IMR-90 (cell line): ENCODE results near the gene GBF1. TPM values are rescaled to one million over a fixed set of nuclear protein-coding genes. Genes with fewer than 3 reads are reported as not detected.

Experiments
- ATAC-seq: fragments of 200-7000 bp; cut with Tn5 transposase; 2 replicates; pipeline ENCODE4 v1.9.1; 2020; ENCODE audit warnings: low read depth, mild to moderate bottlenecking, moderate library complexity
- BruUV-seq: library from RNA; stranded (reverse); fragments of 400-500 nt; replicated peaks from 2 replicates; lab custom pipeline; 2021; lab: Mats Ljungman, UMichigan
- CTCF ChIA-PET: fragments of 300-600 bp; formaldehyde crosslinking; extraction: SDS; loops from one replicate; lab custom pipeline; 2021; ENCODE audit warnings: antibody characterized with exemption; lab: Yijun Ruan, JAX
- POLR2A ChIA-PET: fragments of 300-600 bp; sonication (Branson Sonifier 250); formaldehyde crosslinking; loops from one replicate; lab custom pipeline; 2022; ENCODE audit warnings: antibody characterized with exemption; ENCODE audit not compliant: unreplicated experiment; lab: Charles Lee
- DNase-seq: peaks from one replicate; pipeline ENCODE4 v3.0.0; 2013
- H2AFZ ChIP-seq: replicated peaks from 2 replicates; pipeline ENCODE3; 2013; ENCODE audit warnings: low read length, mild to moderate bottlenecking; ENCODE audit not compliant: poor library complexity
- H2AK5ac ChIP-seq: 2 replicates; pipeline ENCODE4 v1.6.1; 2013; ENCODE audit warnings: low read depth, low read length, inconsistent platforms
- H2AK9ac ChIP-seq: replicated peaks from 2 replicates; pipeline ENCODE3; 2013; ENCODE audit warnings: mild to moderate bottlenecking, low read depth, low read length, moderate library complexity; ENCODE audit not compliant: poor library complexity
- H2BK120ac ChIP-seq: 2 replicates; pipeline ENCODE4 v1.6.1; 2013; ENCODE audit warnings: low read depth, low read length, inconsistent platforms
- H2BK15ac ChIP-seq: 3 replicates; pipeline ENCODE4 v1.6.1; 2013; ENCODE audit warnings: low read depth, low read length, inconsistent platforms
- H2BK20ac ChIP-seq: 2 replicates; pipeline ENCODE4 v1.6.1; 2013; ENCODE audit warnings: low read depth, mild to moderate bottlenecking, inconsistent platforms, low read length, moderate library complexity
- H2BK5ac ChIP-seq: 2 replicates; pipeline ENCODE4 v1.6.1; 2013; ENCODE audit warnings: mild to moderate bottlenecking, low read depth, low read length, inconsistent platforms; ENCODE audit not compliant: poor library complexity, severe bottlenecking
- H3K14ac ChIP-seq: replicated peaks from 2 replicates; pipeline ENCODE4 v1.6.1; 2013; ENCODE audit warnings: low read depth, low read length, inconsistent platforms
- H3K18ac ChIP-seq: 2 replicates; pipeline ENCODE4 v1.6.1; 2013; ENCODE audit warnings: low read depth, low read length, control low read depth
- H3K23ac ChIP-seq: 2 replicates; pipeline ENCODE4 v1.6.1; 2013; ENCODE audit warnings: low read depth, low read length, inconsistent platforms
- H3K27ac ChIP-seq: 2 replicates; pipeline ENCODE4 v1.5.1; 2013; ENCODE audit warnings: mild to moderate bottlenecking, control low read depth, low read length; ENCODE audit not compliant: insufficient read depth
- H3K27me3 ChIP-seq: 2 replicates; pipeline ENCODE4 v1.6.1; 2013; ENCODE audit warnings: low read length; ENCODE audit not compliant: control insufficient read depth, insufficient read depth
- H3K36me3 ChIP-seq: 2 replicates; pipeline ENCODE4 v1.6.1; 2013; ENCODE audit warnings: low read length, mixed read lengths; ENCODE audit not compliant: control insufficient read depth, insufficient read depth
- H3K4ac ChIP-seq: 2 replicates; pipeline ENCODE4 v1.6.1; 2013; ENCODE audit warnings: low read depth, low read length, inconsistent platforms
- H3K4me1 ChIP-seq: 2 replicates; pipeline ENCODE4 v1.6.1; 2013; ENCODE audit warnings: low read length, mixed read lengths; ENCODE audit not compliant: control insufficient read depth, insufficient read depth
- H3K4me2 ChIP-seq: 2 replicates; pipeline ENCODE4 v1.6.1; 2013; ENCODE audit warnings: low read depth, mild to moderate bottlenecking, control low read depth, low read length, moderate library complexity
- H3K4me3 ChIP-seq: 2 replicates; pipeline ENCODE4 v1.5.1; 2013; ENCODE audit warnings: low read depth, mild to moderate bottlenecking, control low read depth, low read length, moderate library complexity; ENCODE audit not compliant: insufficient read depth
- H3K56ac ChIP-seq: 2 replicates; pipeline ENCODE4 v1.6.1; 2013; ENCODE audit warnings: low read length, inconsistent platforms; ENCODE audit not compliant: insufficient read depth; ENCODE audit errors: extremely low read depth
- H3K79me1 ChIP-seq, 2 experiments: 2 replicates each; pipeline ENCODE4 v1.6.1; 2013; ENCODE audit warnings: low read length in 2 of 2, inconsistent platforms in 1 of 2, low read depth in 1 of 2
- H3K9ac ChIP-seq: 2 replicates; pipeline ENCODE4 v1.6.1; 2013; ENCODE audit warnings: low read depth, low read length, control low read depth
- H3K9me1 ChIP-seq: 2 replicates; pipeline ENCODE4 v1.6.1; 2013; ENCODE audit warnings: low read length, inconsistent platforms; ENCODE audit not compliant: insufficient read depth
- H3K9me3 ChIP-seq: 2 replicates; pipeline ENCODE4 v1.6.1; 2013; ENCODE audit warnings: low read length; ENCODE audit not compliant: control insufficient read depth, insufficient read depth
- H4K20me1 ChIP-seq: 2 replicates; pipeline ENCODE4 v1.6.1; 2013; ENCODE audit warnings: low read length, inconsistent platforms; ENCODE audit not compliant: insufficient read depth
- H4K5ac ChIP-seq: 2 replicates; pipeline ENCODE4 v1.6.1; 2013; ENCODE audit warnings: mild to moderate bottlenecking, low read depth, low read length, control low read depth
- H4K8ac ChIP-seq, 2 experiments: 2 replicates each; pipeline ENCODE4 v1.6.1; 2013; ENCODE audit warnings: low read depth in 2 of 2, low read length in 2 of 2, control low read depth in 1 of 2, inconsistent platforms in 1 of 2
- H4K91ac ChIP-seq: 2 replicates; pipeline ENCODE4 v1.6.1; 2013; ENCODE audit warnings: low read depth, low read length, inconsistent platforms; ENCODE audit not compliant: insufficient read depth
- CEBPB ChIP-seq: IDR thresholded peaks from 2 replicates; pipeline ENCODE4 v1.6.1; 2012; ENCODE audit warnings: low read depth, low read length, improper control_type of control experiment
- MXI1 ChIP-seq: IDR thresholded peaks from 2 replicates; pipeline ENCODE4 v1.6.1; 2012; ENCODE audit warnings: low read depth, mild to moderate bottlenecking, low read length, moderate library complexity, borderline replicate concordance
- NFE2L2 ChIP-seq: fragments of 150-350 bp; IDR thresholded peaks from 2 replicates; pipeline ENCODE4 v1.6.1; 2016; ENCODE audit warnings: low read depth, mild to moderate bottlenecking, low read length
- WGBS, 2 experiments: methylation state at CpG; one replicate each; pipeline versions ENCODE4 v1.1.5 to v1.1.7; 2013; ENCODE audit warnings: missing lambda C conversion rate in 2 of 2; ENCODE audit not compliant: insufficient read length in 1 of 2; ENCODE audit errors: extremely low coverage in 2 of 2; 5-methylcytosine and 5-hydroxymethylcytosine counted together
- dilution Hi-C: fragments of 300-500 bp; cut with HindIII; formaldehyde crosslinking; loops from one replicate; pipeline ENCODE4 v1.14.3; 2018; ENCODE audit warnings: low sequenced_read_pairs; ENCODE audit not compliant: unreplicated experiment
- in situ Hi-C: fragments of 300-500 bp; cut with MboI; formaldehyde crosslinking; loops from 3 replicates; pipeline ENCODE4 v1.14.3; 2019; ENCODE audit warnings: low sequenced_read_pairs, inconsistent platforms, mixed read lengths
- intact Hi-C: fragments of 100-400 bp; cut with micrococcal nuclease; formaldehyde crosslinking; loops from 2 replicates; pipeline ENCODE4 v1.10.0; 2022
- polyA plus RNA-seq, 3 experiments: library from polyadenylated mRNA; depleted of rRNA; stranded (reverse); fragments of >200 nt; gene quantifications; 2 replicates each; pipeline ENCODE4 v1.2.3, GENCODE V29; 2012; ENCODE audit warnings: low replicate concordance in 1 of 3
- total RNA-seq: library from RNA; depleted of rRNA; stranded (reverse); fragments of >200 nt; gene quantifications from 2 replicates; pipeline ENCODE4 v1.2.3, GENCODE V29; 2012

The GBF1 gene
- total and polyA plus RNA-seq, 2 of the 4 experiments (the other 2 are of a cell fraction): 38.7 to 40.1 TPM

DNA sequence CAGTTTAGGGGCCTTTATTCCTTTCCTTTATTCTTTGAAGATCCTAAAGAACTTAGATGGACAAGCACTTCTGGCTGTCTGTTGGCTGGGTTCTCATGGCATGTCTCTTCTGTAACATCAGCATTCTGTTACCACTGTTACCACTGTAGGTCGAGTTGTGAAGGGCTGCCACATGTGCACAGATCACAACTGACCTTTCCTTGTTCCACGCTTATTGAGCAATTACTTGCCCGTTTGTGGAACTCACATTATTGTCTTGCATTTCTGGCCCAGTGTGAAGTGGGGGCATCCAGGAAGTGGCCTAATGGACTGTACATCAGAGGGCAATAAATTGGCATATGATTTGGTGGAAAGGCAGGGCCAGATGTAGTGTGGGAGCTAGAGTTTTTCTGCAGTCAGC lies 23.7 kb downstream of the GBF1 start:
- H3K27ac ChIP-seq: peak overlapping the region; percentile 13; the same call in 1 of the 2 replicates
- H2BK5ac ChIP-seq: peak overlapping the region; percentile 20
- peaks cover 18% of the 10 kb centered on the region for H3K4me1 ChIP-seq
- no peak overlapping the region for H4K5ac ChIP-seq
- no peak overlapping the region for H3K4me3 ChIP-seq
- H3K14ac ChIP-seq: 0 out of 2 replicates have a peak overlapping the region, but pooled peaks have one; percentile 46
- BruUV-seq: no TSS peak
- peaks cover 35% of the 10 kb centered on the region for H3K9me1 ChIP-seq
- H3K56ac ChIP-seq: no peak overlapping the region
- H2AK5ac ChIP-seq: peak overlapping the region; percentile 30; the same call in 1 of the 2 replicates
- no peak overlapping the region for H2BK120ac ChIP-seq
- CTCF ChIA-PET: no interaction called here
- H3K27me3 ChIP-seq: no peaks in the 10 kb centered on the region
- POLR2A ChIA-PET: no interaction called here
- H4K91ac ChIP-seq: no peak overlapping the region
- ATAC-seq: no peak
- no peaks in the 10 kb centered on the region for H3K9me3 ChIP-seq
- no peak overlapping the region for H3K9ac ChIP-seq
- WGBS, 2 experiments: no CpG with 5 or more reads among the region's 3 CpGs
- in situ Hi-C loops: no loop called here
- H2AFZ ChIP-seq: no peak overlapping the region
- peak overlapping the region; percentile 22; the same call in 1 of the 2 replicates for H3K4me2 ChIP-seq
- intact Hi-C loops: loop anchor here (2.0 kb wide), 1 partner anchor 22 kb away; no protein-coding TSS in a partner anchor
- no peak overlapping the region for H3K4ac ChIP-seq
- dilution Hi-C loops: no loop called here
- peak overlapping the region; percentile 21; the same call in 1 of the 2 replicates for H3K23ac ChIP-seq
- peaks cover 77% of the 10 kb centered on the region for H4K20me1 ChIP-seq
- TF ChIP-seq NFE2L2 (no peak), MXI1 (no peak), CEBPB (peak; percentile 38)
- DNase-seq: no peak
- peaks cover 28 to 76% of the 10 kb centered on the region in 2 experiments for H3K79me1 ChIP-seq
- no peak overlapping the region for H2AK9ac ChIP-seq
- no peak overlapping the region for H2BK15ac ChIP-seq
- H4K8ac ChIP-seq: no peak overlapping the region
- H3K18ac ChIP-seq: no peak overlapping the region; the same call in 1 of the 2 replicates
- H3K36me3 ChIP-seq: peaks cover 4% of the 10 kb centered on the region; the same call in 1 of the 2 replicates
- no peak overlapping the region for H2BK20ac ChIP-seq
